Mucosa of rectum (tissue), 2 donors: ENCODE measurements around the gene TMSB10.

Experiments
- H3K27ac ChIP-seq, 2 donors: one replicate each; pipeline ENCODE4 v1.7.0; 2013; ENCODE audit warnings: inconsistent platforms in 2 of 2, low read depth in 2 of 2, low read length in 2 of 2
- H3K27me3 ChIP-seq, 2 donors: one replicate each; pipeline ENCODE4 v1.7.0; 2013; ENCODE audit warnings: low read length in 2 of 2; ENCODE audit not compliant: control insufficient read depth in 2 of 2, insufficient read depth in 2 of 2
- H3K36me3 ChIP-seq, 2 donors: one replicate each; pipeline ENCODE4 v1.7.0; 2013; ENCODE audit warnings: low read length in 2 of 2; ENCODE audit not compliant: control insufficient read depth in 2 of 2, insufficient read depth in 2 of 2
- H3K4me1 ChIP-seq, 2 donors: one replicate each; pipeline ENCODE4 v1.7.0; 2013; ENCODE audit warnings: low read length in 2 of 2, mild to moderate bottlenecking in 1 of 2; ENCODE audit not compliant: control insufficient read depth in 2 of 2, insufficient read depth in 2 of 2
- H3K4me3 ChIP-seq, 2 donors: one replicate each; pipeline ENCODE4 v1.7.0; 2013; ENCODE audit warnings: low read length in 2 of 2
- H3K9ac ChIP-seq, 2 donors: one replicate each; pipeline ENCODE4 v1.7.0; 2013; ENCODE audit warnings: low read length in 2 of 2, low read depth in 1 of 2, mild to moderate bottlenecking in 1 of 2
- H3K9me3 ChIP-seq, 2 donors: one replicate each; pipeline ENCODE4 v1.7.0; 2013; ENCODE audit warnings: low read length in 2 of 2; ENCODE audit not compliant: control insufficient read depth in 2 of 2
- donor health status: healthy.
- donor health status: Normal muscosa, but diverticular disease.

Gene TMSB10

GRCh38 chr2:84905181-84906107 is at the start of gene TMSB10:
Gene TMSB10 (plus strand): TSS chr2:84905656.
- H3K9me3 ChIP-seq = no peaks in the 10 kb centered on the region
- H3K4me3 ChIP-seq = peak within 1 kb of the TSS; percentile 76 to 96
- peaks cover 3 to 4% of the 10 kb centered on the region in 2 donors for H3K4me1 ChIP-seq
- H3K36me3 ChIP-seq = peaks cover 0 to 4% of the 10 kb centered on the region in 2 donors
- peak within 1 kb of the TSS; percentile 97 to 98 for H3K9ac ChIP-seq
- peak within 1 kb of the TSS; percentile 98 to 99 for H3K27ac ChIP-seq
- no peaks in the 10 kb centered on the region for H3K27me3 ChIP-seq

DNA sequence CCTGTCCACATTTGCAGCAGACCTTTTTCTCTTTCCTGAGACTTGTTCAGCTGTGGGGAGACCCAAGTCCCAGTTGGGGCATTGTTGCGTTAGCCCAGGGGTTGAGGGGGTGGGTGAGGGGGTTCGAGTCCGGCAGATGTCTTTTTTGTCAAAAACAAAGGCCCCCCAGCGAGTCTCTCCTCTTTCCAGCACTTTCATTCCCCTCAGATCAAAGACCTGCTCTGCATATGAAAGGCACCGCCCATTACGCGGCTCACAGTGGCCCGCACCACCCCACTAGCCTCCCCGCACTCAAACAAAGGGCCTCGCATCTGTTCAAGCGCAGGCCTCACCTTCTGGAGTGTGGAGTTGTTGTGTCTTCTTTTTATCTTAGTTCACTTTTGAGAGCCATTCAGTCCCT is 49.7 kb upstream of the TMSB10 start:
- Histone ChIP-seq H3K9ac (no peak overlapping the region), H3K36me3 (peaks cover 5% of the 10 kb centered on the region in 2 donors), H3K27ac (no peak overlapping the region), H3K27me3 (no peaks in the 10 kb centered on the region), H3K4me1 (peaks cover 0 to 23% of the 10 kb centered on the region in 2 donors), H3K9me3 (no peaks in the 10 kb centered on the region), H3K4me3 (no peak overlapping the region)

GRCh38 chr2:84856787-84857186 is 48.7 kb upstream of the TMSB10 start:
- Histone ChIP-seq H3K36me3 (peaks cover 0 to 5% of the 10 kb centered on the region in 2 donors), H3K4me3 (no peak overlapping the region), H3K9me3 (no peaks in the 10 kb centered on the region), H3K27me3 (no peaks in the 10 kb centered on the region), H3K4me1 (peaks cover 0 to 17% of the 10 kb centered on the region in 2 donors), H3K27ac (no peak overlapping the region), H3K9ac (no peak overlapping the region)

- H3K27ac ChIP-seq = no peak overlapping the region
- no peak overlapping the region for H3K4me3 ChIP-seq
- H3K36me3 ChIP-seq = peaks cover 2 to 9% of the 10 kb centered on the region in 2 donors
- H3K27me3 ChIP-seq = no peaks in the 10 kb centered on the region
- H3K9ac ChIP-seq = no peak overlapping the region
- H3K4me1 ChIP-seq = peaks cover 0 to 17% of the 10 kb centered on the region in 2 donors
- no peaks in the 10 kb centered on the region for H3K9me3 ChIP-seq
Measured at GRCh38 chr2:84857566-84857965, 47.9 kb upstream of the TMSB10 start.

DNA sequence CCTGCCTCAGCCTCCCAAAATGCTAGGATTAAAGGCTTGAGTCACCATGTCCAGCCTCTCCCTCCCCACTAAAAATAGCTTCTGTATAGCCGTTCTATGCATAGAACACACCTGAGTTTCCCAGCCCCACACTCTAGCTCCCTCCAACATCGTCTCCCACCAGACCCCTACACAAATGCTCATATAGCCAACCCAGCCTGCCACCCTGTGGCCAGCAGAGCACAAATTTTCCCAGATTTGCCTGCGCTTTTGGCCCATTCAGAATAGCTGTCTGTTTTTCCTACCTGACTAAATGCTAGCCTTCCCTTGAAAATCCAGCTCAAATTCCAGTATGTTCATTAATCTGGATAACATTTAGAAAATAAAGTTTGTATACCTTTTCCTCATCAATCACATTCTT is 47.3 kb upstream of the TMSB10 start:
- Histone ChIP-seq H3K4me3 (no peak overlapping the region), H3K27ac (no peak overlapping the region), H3K36me3 (peaks cover 5 to 9% of the 10 kb centered on the region in 2 donors), H3K9me3 (no peaks in the 10 kb centered on the region), H3K9ac (no peak overlapping the region), H3K27me3 (no peaks in the 10 kb centered on the region), H3K4me1 (peaks cover 0 to 17% of the 10 kb centered on the region in 2 donors)

DNA sequence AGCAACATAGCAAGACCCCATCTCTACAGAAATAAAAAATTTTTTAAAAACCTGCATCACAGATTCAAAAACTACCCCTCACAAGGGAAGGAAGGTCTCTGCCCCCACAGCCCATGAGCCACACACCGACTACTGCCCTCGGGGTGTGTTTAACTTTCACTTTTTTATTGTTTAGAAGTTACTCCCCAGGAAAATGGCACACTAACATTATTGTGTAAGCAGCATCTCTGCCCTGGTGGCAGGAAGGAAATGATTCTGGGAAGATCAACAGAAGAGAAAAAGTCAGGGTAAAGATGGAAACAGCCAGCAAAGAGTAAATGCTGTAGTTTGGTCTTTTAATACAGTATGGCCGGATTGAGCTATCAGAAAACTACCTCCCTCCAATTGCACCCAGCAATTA is 46.5 kb upstream of the TMSB10 start:
- no peaks in the 10 kb centered on the region for H3K9me3 ChIP-seq
- H3K36me3 ChIP-seq = peaks cover 5 to 9% of the 10 kb centered on the region in 2 donors
- H3K4me3 ChIP-seq = no peak overlapping the region
- no peak overlapping the region for H3K9ac ChIP-seq
- no peak overlapping the region for H3K27ac ChIP-seq
- peaks cover 0 to 17% of the 10 kb centered on the region in 2 donors for H3K4me1 ChIP-seq
- H3K27me3 ChIP-seq = no peaks in the 10 kb centered on the region

DNA sequence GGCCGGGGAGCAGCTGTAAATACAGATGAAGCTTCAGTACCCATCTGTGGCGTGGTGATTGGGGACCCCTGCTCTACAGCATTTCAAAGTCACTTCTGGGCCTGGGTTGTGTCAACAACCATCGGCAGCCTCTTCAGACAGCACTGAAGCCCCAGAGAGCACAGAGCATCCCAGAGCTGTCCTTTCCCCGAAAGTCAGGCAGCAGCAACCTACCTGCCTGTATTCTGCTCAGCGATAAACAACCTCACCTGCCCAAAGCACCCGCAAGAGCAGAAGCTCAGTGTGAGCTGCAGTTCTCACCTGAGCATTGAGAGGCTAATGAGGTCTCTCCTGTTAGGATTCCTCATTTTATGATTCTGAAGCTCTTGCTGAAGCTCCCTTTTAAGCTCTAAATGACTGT is 43.9 kb upstream of the TMSB10 start:
- Histone ChIP-seq H3K9ac (no peak overlapping the region), H3K27me3 (no peaks in the 10 kb centered on the region), H3K27ac (no peak overlapping the region), H3K4me1 (peaks cover 5 to 20% of the 10 kb centered on the region in 2 donors), H3K36me3 (peaks cover 5 to 14% of the 10 kb centered on the region in 2 donors), H3K4me3 (no peak overlapping the region), H3K9me3 (no peaks in the 10 kb centered on the region)

DNA sequence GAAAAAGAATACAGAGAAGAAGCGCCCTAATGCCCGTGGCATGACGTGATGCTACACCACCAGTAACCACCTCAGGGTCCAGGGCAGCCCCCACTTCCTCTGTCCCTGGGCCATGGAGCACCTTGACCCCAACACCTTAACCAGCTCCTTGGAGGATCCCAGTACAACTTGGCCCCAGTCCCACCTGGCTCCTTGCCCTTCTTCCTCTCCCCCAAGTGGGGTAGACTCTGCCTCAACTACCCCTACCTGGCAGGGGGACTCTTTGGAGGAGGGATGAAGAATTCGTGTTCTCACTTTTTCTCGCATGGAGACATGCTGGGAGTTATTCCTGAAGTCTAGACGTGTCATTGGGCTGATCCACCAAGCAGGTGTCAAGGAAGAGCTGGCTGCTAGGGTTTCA is 43.5 kb upstream of the TMSB10 start:
- Histone ChIP-seq H3K27me3 (no peaks in the 10 kb centered on the region), H3K4me1 (peaks cover 5 to 17% of the 10 kb centered on the region in 2 donors), H3K9ac (no peak overlapping the region), H3K36me3 (peaks cover 5 to 14% of the 10 kb centered on the region in 2 donors), H3K4me3 (no peak overlapping the region), H3K27ac (no peak overlapping the region), H3K9me3 (no peaks in the 10 kb centered on the region)

DNA sequence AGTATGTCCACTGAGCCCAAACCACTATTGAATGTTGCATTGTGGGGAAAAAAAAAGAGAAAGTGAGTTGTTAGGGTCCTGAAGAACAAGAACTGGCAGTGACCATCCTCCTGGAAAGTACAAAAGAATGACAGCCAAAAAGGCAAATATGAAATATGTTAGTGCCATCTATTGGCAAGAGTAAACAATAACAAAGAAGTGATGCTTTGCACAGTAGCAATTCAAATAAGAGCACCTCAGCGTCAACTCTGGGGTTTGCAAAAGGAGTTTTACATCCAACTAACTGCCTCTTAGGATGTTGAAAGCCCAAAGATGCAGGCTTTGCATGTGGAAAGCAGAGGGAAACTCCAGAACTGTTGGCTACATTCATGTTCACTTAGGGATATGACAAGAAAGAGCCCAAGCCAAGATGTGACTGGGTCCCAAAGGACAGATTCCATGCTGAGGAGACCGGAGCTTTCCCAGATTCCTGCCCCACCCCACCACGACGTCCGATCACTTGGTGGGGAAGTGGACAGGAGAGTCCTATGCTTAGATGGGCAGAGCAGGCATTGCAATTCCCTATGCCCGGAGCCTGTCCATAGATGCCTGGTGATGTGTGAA is 40.2 kb upstream of the TMSB10 start:
- Histone ChIP-seq H3K9me3 (no peaks in the 10 kb centered on the region), H3K36me3 (peaks cover 9 to 17% of the 10 kb centered on the region in 2 donors), H3K4me3 (no peak overlapping the region), H3K27me3 (no peaks in the 10 kb centered on the region), H3K9ac (no peak overlapping the region), H3K27ac (no peak overlapping the region), H3K4me1 (peaks cover 2 to 5% of the 10 kb centered on the region in 2 donors)

- peaks cover 2 to 5% of the 10 kb centered on the region in 2 donors for H3K4me1 ChIP-seq
- H3K27ac ChIP-seq = no peak overlapping the region
- H3K4me3 ChIP-seq = no peak overlapping the region
- H3K36me3 ChIP-seq = peaks cover 12 to 23% of the 10 kb centered on the region in 2 donors
- no peak overlapping the region for H3K9ac ChIP-seq
- H3K9me3 ChIP-seq = no peaks in the 10 kb centered on the region
- H3K27me3 ChIP-seq = no peaks in the 10 kb centered on the region
Measured at GRCh38 chr2:84866122-84866521, 39.3 kb upstream of the TMSB10 start.
